Memory B cell (primary cell): ENCODE results near the gene NAALADL2.

Experiments used
- ATAC-seq: fragments of 150-1000 bp; cut with Tn5 transposase; 2 replicates; pipeline ENCODE4 v1.10.0; 2021; ENCODE audit warnings: low read depth, mild to moderate bottlenecking, moderate library complexity
- DNase-seq, 2 donors: peaks; one replicate each; pipeline ENCODE4 v3.0.0; 2022; ENCODE audit warnings: low spot score in 2 of 2
- H3K27ac Mint-ChIP-seq: one replicate; pipeline ENCODE4 v1.8.0; 2022; ENCODE audit warnings: mild to moderate bottlenecking, moderate library complexity, mixed read lengths
- H3K27me3 Mint-ChIP-seq: one replicate; pipeline ENCODE4 v1.8.0; 2022; ENCODE audit warnings: mixed read lengths
- H3K36me3 Mint-ChIP-seq: one replicate; pipeline ENCODE4 v1.8.0; 2022; ENCODE audit warnings: mild to moderate bottlenecking, mixed read lengths
- H3K4me1 Mint-ChIP-seq: one replicate; pipeline ENCODE4 v1.8.0; 2022; ENCODE audit warnings: mixed read lengths
- H3K4me3 Mint-ChIP-seq: one replicate; pipeline ENCODE4 v1.8.0; 2022; ENCODE audit warnings: mild to moderate bottlenecking, moderate library complexity, mixed read lengths
- H3K9me3 Mint-ChIP-seq: one replicate; pipeline ENCODE4 v1.8.0; 2022; ENCODE audit warnings: mixed read lengths

Gene NAALADL2

GRCh38 chr3:175469124-175469523 is 610.0 kb downstream of the NAALADL2 start:
- H3K27ac Mint-ChIP-seq: no peak overlapping the region

DNA sequence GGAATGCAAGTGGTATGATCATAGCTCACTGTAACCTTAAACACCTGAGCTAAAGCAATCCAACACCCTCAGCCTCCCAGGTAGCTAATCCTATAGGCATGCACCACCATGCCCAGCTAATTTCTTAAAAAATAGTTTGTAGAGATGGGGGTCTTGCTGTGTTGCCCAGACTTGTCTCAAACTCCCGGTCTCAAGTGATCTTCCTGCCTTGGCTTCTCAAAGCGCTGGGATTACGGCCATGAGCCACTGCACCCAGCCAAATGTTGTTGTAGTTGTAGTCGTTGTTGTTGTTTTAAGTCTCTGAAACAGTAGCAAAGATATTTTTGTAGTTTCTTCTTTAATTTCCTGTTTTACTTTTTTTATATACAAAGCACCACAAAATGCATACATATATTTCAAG is 616.6 kb downstream of the NAALADL2 start:
- no peaks in the 10 kb centered on the region for H3K9me3 Mint-ChIP-seq
- ATAC-seq (no peak), DNase-seq (no peak)
- H3K27ac Mint-ChIP-seq: no peak overlapping the region
- H3K27me3 Mint-ChIP-seq: no peaks in the 10 kb centered on the region
- no peaks in the 10 kb centered on the region for H3K36me3 Mint-ChIP-seq
- H3K4me1 Mint-ChIP-seq: no peaks in the 10 kb centered on the region
- H3K4me3 Mint-ChIP-seq: no peak overlapping the region

More at GRCh38 chr3:175469124-175469523, 610.0 kb downstream of the NAALADL2 start:
- H3K27me3 Mint-ChIP-seq: no peaks in the 10 kb centered on the region
- DNase-seq (no peak), ATAC-seq (no peak)
- H3K4me3 Mint-ChIP-seq: no peak overlapping the region
- H3K36me3 Mint-ChIP-seq: no peaks in the 10 kb centered on the region
- no peaks in the 10 kb centered on the region for H3K4me1 Mint-ChIP-seq
- peaks cover 2% of the 10 kb centered on the region for H3K9me3 Mint-ChIP-seq

- Mint-ChIP-seq H3K9me3 (no peaks in the 10 kb centered on the region), H3K4me1 (no peaks in the 10 kb centered on the region), H3K36me3 (no peaks in the 10 kb centered on the region), H3K27ac (no peak overlapping the region), H3K4me3 (no peak overlapping the region), H3K27me3 (no peaks in the 10 kb centered on the region)
- ATAC-seq: no peak
- no peak for DNase-seq
These were observed 617.4 kb downstream of the NAALADL2 start for GRCh38 chr3:175476489-175476888.

DNA sequence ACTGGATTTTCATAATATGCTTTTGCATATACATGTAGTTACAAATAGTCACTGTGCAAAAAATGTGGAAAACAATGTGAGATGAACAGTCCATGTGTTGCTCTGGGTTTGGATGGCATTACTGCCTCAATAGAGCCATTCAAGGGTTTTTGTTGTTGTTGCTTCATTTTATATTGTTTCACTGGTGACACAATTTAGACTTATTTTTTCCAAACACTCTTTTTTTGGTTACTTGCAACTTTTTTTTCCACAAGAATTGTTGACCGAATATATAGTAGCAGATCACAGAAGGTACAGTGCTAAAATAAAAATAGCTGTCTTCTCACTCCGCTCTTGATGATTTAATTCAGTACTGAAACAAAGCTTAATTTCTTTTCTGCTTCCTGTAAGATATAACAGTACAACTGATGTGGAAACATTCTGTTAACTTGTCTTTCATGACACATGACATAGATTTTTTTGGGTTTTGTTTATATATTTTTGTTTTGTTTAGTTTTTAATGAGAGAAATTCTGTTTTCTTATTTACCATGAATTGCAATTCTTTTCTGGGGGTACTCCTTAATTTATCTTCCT is 618.6 kb downstream of the NAALADL2 start:
- Mint-ChIP-seq H3K36me3 (no peaks in the 10 kb centered on the region), H3K4me1 (no peaks in the 10 kb centered on the region), H3K9me3 (no peaks in the 10 kb centered on the region), H3K27me3 (no peaks in the 10 kb centered on the region), H3K4me3 (no peak overlapping the region), H3K27ac (no peak overlapping the region)
- no peak for ATAC-seq
- no peak for DNase-seq

DNA sequence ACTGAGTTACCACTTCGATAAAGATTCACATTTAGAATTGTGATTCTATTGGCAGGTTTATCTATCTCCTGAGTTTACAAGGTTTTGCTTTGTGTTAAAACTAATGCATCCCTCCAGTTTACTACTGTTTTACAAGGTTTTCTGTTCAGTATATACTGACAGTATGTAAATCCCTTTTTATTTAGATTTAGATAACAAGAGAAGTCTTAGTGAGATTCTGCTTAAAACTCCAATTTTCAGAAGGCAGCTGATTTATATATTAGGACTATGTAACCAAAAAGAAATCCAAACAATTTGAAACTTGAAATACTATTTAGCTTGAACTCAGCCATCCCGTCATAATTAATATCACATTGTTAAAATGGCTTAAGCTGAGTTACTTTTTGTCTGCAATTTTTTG is 619.2 kb downstream of the NAALADL2 start:
- ATAC-seq (no peak), DNase-seq (no peak)
- Mint-ChIP-seq H3K4me3 (no peak overlapping the region), H3K9me3 (no peaks in the 10 kb centered on the region), H3K27ac (no peak overlapping the region), H3K27me3 (no peaks in the 10 kb centered on the region), H3K4me1 (no peaks in the 10 kb centered on the region), H3K36me3 (no peaks in the 10 kb centered on the region)

DNA sequence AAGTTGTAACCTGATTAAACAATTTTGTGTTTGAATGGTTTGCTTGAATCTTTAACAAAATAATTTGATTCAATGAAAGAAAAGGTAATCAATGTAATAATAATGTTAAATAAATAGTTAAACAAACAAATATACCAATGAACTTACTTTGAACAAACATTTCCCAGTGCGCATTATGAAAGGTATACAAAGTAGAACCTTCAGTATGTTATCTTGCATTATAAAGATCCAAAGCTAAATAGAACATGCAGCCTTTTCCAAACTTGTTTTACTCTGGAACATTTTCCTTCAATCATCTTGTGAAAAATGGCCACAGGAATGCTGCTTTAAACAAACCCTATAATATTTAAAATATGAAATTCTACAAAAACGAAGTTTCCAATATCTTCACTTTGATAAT is 620.0 kb downstream of the NAALADL2 start:
- no peak for ATAC-seq
- Mint-ChIP-seq H3K4me1 (no peaks in the 10 kb centered on the region), H3K36me3 (no peaks in the 10 kb centered on the region), H3K9me3 (no peaks in the 10 kb centered on the region), H3K27me3 (no peaks in the 10 kb centered on the region), H3K4me3 (no peak overlapping the region), H3K27ac (no peak overlapping the region)
- no peak for DNase-seq

- Mint-ChIP-seq H3K27ac (no peak overlapping the region), H3K9me3 (no peaks in the 10 kb centered on the region), H3K36me3 (no peaks in the 10 kb centered on the region), H3K4me1 (no peaks in the 10 kb centered on the region), H3K4me3 (no peak overlapping the region), H3K27me3 (no peaks in the 10 kb centered on the region)
- ATAC-seq (no peak), DNase-seq (no peak)
These were observed 620.7 kb downstream of the NAALADL2 start for GRCh38 chr3:175479800-175480199.

- H3K36me3 Mint-ChIP-seq: no peaks in the 10 kb centered on the region
- H3K9me3 Mint-ChIP-seq: peaks cover 2% of the 10 kb centered on the region
- no peak for DNase-seq
- no peak overlapping the region for H3K4me3 Mint-ChIP-seq
- no peaks in the 10 kb centered on the region for H3K4me1 Mint-ChIP-seq
- ATAC-seq: no peak
- no peak overlapping the region for H3K27ac Mint-ChIP-seq
- no peaks in the 10 kb centered on the region for H3K27me3 Mint-ChIP-seq
These were observed 625.5 kb downstream of the NAALADL2 start for GRCh38 chr3:175484666-175485065.

DNA sequence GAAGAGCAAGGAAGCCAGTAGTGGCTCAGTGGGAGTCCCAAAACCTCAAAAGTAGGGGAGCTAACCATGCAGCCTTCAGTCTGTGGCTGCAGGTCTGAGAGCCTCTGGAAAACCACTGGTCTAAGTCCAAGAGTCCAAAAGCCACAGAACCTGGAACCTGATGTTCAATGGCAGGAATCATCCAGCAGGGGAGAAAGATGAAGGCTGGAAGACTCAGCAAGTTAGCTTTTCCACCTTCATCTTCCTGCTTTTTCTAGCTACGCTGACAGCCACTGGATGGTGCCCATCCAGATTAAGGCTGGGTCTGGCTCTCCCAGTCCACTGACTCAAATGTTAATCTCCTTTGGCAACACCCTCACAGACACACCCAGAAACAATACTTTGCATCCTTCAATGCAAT is 626.3 kb downstream of the NAALADL2 start:
- H3K27me3 Mint-ChIP-seq: no peaks in the 10 kb centered on the region
- no peaks in the 10 kb centered on the region for H3K4me1 Mint-ChIP-seq
- no peak overlapping the region for H3K4me3 Mint-ChIP-seq
- ATAC-seq (no peak), DNase-seq (no peak)
- H3K27ac Mint-ChIP-seq: no peak overlapping the region
- no peaks in the 10 kb centered on the region for H3K36me3 Mint-ChIP-seq
- H3K9me3 Mint-ChIP-seq: peaks cover 2% of the 10 kb centered on the region

DNA sequence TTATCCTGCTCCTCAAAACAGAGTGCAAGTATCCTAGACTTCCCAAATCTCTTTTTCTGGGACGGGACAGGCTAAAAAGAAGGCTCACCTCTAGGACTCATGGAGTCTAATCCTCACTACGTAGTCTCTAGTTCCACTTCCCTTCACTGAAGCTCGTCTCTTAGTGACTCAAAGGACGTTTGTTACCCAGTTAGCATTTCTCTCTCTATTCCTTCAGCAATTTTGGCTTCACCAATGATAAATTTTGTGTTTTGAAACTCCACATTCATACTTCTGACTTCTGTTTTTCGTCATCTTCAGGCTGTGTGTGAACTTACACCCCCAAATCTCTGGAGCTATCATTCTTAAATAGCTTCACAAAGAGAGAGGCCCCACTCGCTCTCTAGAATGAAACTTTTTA is 627.1 kb downstream of the NAALADL2 start:
- no peak overlapping the region for H3K27ac Mint-ChIP-seq
- no peaks in the 10 kb centered on the region for H3K27me3 Mint-ChIP-seq
- peaks cover 2% of the 10 kb centered on the region for H3K9me3 Mint-ChIP-seq
- DNase-seq (no peak), ATAC-seq (no peak)
- H3K4me3 Mint-ChIP-seq: no peak overlapping the region
- no peaks in the 10 kb centered on the region for H3K4me1 Mint-ChIP-seq
- no peaks in the 10 kb centered on the region for H3K36me3 Mint-ChIP-seq

DNA sequence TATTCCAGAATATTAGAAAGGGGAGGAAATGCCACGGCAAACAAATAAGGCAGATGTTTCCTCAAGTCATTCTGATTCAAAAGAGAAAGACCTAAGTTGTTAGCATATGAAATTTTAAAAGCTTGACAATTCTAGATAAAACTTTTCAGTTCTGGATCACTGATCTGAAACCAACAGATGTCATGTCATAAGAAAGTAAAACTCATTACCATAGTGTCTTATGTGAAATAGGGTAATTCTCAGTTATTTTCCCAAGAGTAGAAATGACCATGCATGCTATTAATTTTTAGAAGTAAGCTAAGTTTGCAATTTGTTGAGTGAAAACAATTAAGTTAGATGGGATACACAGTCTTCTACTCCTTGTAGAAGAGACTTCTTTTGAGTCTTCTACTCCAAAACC is 630.3 kb downstream of the NAALADL2 start:
- Mint-ChIP-seq H3K27me3 (no peaks in the 10 kb centered on the region), H3K4me1 (no peaks in the 10 kb centered on the region), H3K27ac (no peak overlapping the region), H3K9me3 (peaks cover 2% of the 10 kb centered on the region), H3K36me3 (no peaks in the 10 kb centered on the region), H3K4me3 (no peak overlapping the region)
- DNase-seq: no peak
- no peak for ATAC-seq

- Mint-ChIP-seq H3K4me3 (no peak overlapping the region), H3K9me3 (peaks cover 2% of the 10 kb centered on the region), H3K27me3 (no peaks in the 10 kb centered on the region), H3K36me3 (no peaks in the 10 kb centered on the region), H3K27ac (no peak overlapping the region), H3K4me1 (no peaks in the 10 kb centered on the region)
- ATAC-seq (no peak), DNase-seq (no peak)
These were observed 634.2 kb downstream of the NAALADL2 start for GRCh38 chr3:175493301-175493700.

DNA sequence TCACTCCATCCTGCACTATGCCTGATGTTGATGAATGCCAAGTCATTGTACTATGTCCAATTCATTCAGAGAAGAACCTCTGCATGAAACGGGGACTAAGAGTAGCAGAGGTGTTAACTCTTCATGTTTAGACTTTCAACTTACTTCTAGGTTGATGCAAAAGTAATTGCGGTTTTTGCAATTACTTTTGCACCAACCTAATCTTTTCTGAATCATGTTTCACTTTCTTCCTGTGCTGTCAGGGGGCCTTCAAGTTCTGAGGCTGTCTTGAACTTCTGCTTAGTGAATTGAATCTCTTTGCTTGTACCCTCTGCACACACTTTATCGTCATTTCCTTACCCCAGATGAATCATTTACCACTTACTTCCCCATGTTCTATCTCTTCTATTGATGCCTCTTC is 636.2 kb downstream of the NAALADL2 start:
- H3K27me3 Mint-ChIP-seq: no peaks in the 10 kb centered on the region
- no peak for DNase-seq
- H3K9me3 Mint-ChIP-seq: peaks cover 2% of the 10 kb centered on the region
- H3K27ac Mint-ChIP-seq: no peak overlapping the region
- no peak overlapping the region for H3K4me3 Mint-ChIP-seq
- no peak for ATAC-seq
- no peaks in the 10 kb centered on the region for H3K4me1 Mint-ChIP-seq
- H3K36me3 Mint-ChIP-seq: no peaks in the 10 kb centered on the region

DNA sequence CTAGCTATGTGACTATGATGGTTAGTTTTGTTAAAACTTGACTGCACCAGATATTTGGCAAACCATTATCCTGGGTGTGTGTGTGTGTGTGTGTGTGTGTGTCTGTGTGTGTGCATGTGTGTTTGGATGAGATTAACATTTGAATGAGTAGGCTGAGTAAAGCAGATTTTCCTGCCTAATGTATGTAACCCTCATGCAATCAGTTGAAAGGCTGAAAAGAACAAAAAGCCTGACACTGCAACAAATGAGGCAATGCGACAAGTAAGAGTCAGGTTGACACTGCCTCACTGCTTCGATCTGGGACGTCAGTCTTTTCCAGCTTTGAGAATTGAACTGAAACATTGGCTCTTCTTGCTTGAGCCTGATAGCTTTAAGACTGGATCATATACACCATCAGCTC is 643.0 kb downstream of the NAALADL2 start:
- DNase-seq (no peak), ATAC-seq (no peak)
- no peaks in the 10 kb centered on the region for H3K27me3 Mint-ChIP-seq
- peaks cover 6% of the 10 kb centered on the region for H3K9me3 Mint-ChIP-seq
- H3K36me3 Mint-ChIP-seq: no peaks in the 10 kb centered on the region
- H3K4me1 Mint-ChIP-seq: no peaks in the 10 kb centered on the region
- no peak overlapping the region for H3K4me3 Mint-ChIP-seq
- no peak overlapping the region for H3K27ac Mint-ChIP-seq

GRCh38 chr3:175511219-175511785 is 652.2 kb downstream of the NAALADL2 start:
- no peak for DNase-seq
- H3K27ac Mint-ChIP-seq: no peak overlapping the region
- H3K36me3 Mint-ChIP-seq: no peaks in the 10 kb centered on the region
- no peaks in the 10 kb centered on the region for H3K27me3 Mint-ChIP-seq
- peaks cover 6% of the 10 kb centered on the region for H3K9me3 Mint-ChIP-seq
- ATAC-seq: no peak
- no peaks in the 10 kb centered on the region for H3K4me1 Mint-ChIP-seq
- H3K4me3 Mint-ChIP-seq: no peak overlapping the region
